GM18870 (cell line): ENCODE data around the gene SNAP47.

Experiments
- ATAC-seq: cut with Tn5 transposase; IDR thresholded peaks from one replicate; pipeline ENCODE4 v1.9.1; 2021; ENCODE audit warnings: moderate library complexity; ENCODE audit not compliant: unreplicated experiment

The SNAP47 gene

GRCh38 chr1:227731696-227732585 is 3.3 kb upstream of the SNAP47 start:
- ATAC-seq: no peak

- no peak for ATAC-seq
Observed at GRCh38 chr1:227732586-227733308, 2.5 kb upstream of the SNAP47 start.

GRCh38 chr1:227733309-227733705 is 1.9 kb upstream of the SNAP47 start:
- ATAC-seq: no peak

- no peak for ATAC-seq
Observed at GRCh38 chr1:227733751-227734545, 1.3 kb upstream of the SNAP47 start.

GRCh38 chr1:227734546-227734855 is 734 bp upstream of the SNAP47 start:
- ATAC-seq: no peak

- ATAC-seq: no peak
Observed at GRCh38 chr1:227735539-227736285, 477 bp downstream of the SNAP47 start.

- no peak for ATAC-seq
Observed at GRCh38 chr1:227736814-227737432, 1.7 kb downstream of the SNAP47 start.

- ATAC-seq: no peak
Observed at GRCh38 chr1:227738820-227739219, 3.6 kb downstream of the SNAP47 start.

GRCh38 chr1:227739636-227740035 is 4.4 kb downstream of the SNAP47 start:
- ATAC-seq: no peak

- no peak for ATAC-seq
Observed at GRCh38 chr1:227740401-227740960, 5.2 kb downstream of the SNAP47 start.

GRCh38 chr1:227741166-227741870 is 6.1 kb downstream of the SNAP47 start:
- no peak for ATAC-seq

GRCh38 chr1:227742738-227743715 is 7.8 kb downstream of the SNAP47 start:
- no peak for ATAC-seq

- no peak for ATAC-seq
Observed at GRCh38 chr1:227744668-227745067, 9.4 kb downstream of the SNAP47 start.

- ATAC-seq: no peak
Observed at GRCh38 chr1:227745568-227746265, 10.5 kb downstream of the SNAP47 start.

GRCh38 chr1:227746676-227747075 is 11.4 kb downstream of the SNAP47 start:
- no peak for ATAC-seq

- no peak for ATAC-seq
Observed at GRCh38 chr1:227747382-227747781, 12.1 kb downstream of the SNAP47 start.

- no peak for ATAC-seq
Observed at GRCh38 chr1:227747948-227748495, 12.8 kb downstream of the SNAP47 start.
